GM12874 (cell line): ENCODE data around the gene FLYWCH1.

Experiments used
- CTCF ChIP-seq: IDR thresholded peaks from 2 replicates; pipeline ENCODE4 v1.5.1; 2011; ENCODE audit warnings: low read depth, mild to moderate bottlenecking, control low read depth, low read length, moderate library complexity; ENCODE audit not compliant: insufficient read depth

The FLYWCH1 gene

DNA sequence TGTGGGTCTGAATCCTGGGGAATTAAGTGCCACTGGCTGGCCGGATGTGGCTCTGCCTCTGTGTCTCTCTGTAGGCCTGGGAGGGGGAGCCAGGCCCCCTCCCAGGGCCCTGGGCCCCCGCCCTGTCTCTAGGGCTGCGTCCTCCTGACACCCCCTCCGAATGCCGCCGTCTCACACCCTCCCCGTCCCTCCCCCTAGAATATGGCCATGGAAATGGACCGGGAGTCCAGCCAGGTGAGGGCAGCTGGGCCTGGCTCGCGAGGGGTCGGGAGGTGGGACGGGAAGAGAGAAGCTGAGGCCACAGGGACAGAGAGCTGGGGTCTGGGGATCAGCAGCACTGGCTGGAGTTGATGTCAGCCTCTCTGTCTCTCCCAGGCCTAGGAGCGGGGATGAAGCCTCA lies 84.6 kb downstream of the FLYWCH1 start:
- no peak for TF ChIP-seq CTCF

DNA sequence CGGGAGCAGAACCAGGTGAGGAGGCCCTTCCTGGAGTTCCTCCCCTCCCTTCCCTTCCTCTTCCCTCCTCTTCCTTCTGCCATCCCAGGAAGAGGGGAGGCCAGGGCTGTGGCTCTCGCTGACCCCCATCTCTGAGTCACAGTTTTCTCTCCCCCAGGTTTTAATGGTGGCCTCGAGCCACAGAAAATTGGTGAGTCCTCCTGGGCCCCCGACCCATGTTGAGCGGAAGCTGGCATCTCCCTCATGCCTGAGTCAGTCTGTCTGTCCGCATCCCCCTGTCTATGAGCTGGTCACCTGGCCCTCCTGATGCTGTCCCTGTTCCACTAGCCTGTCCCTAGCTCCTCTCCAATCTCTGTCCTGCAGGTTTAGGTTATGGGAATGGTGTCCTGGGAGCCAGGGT lies 88.2 kb downstream of the FLYWCH1 start:
- no peak for TF ChIP-seq CTCF

DNA sequence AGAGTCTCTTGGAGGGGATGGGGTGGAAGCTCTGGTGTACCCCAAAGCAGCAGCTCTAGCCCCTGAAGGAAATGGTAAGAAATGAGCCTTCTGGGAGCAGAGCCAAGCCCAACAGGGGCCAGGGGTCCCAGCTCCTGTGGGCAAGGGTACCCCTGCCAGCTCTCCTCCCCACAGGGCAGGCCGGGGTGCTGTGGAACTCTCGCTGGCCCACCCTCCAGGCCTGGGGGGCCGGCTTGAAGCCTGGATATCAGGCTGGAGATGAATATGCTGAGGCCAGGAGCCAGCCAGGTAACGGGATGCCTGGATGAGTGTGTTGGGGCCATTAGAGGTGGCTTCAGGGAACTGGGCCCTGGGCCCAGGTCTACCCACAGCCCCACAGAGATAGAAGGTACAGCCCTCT lies 88.8 kb downstream of the FLYWCH1 start:
- TF ChIP-seq CTCF: no peak
